Skeletal muscle tissue (tissue), 2 donors: ENCODE data around the gene TRIM37. TPM values are rescaled to one million over a fixed set of nuclear protein-coding genes. Genes with fewer than 3 reads are reported as not detected.

Experiments
- small RNA-seq: library from RNA; depleted of rRNA; stranded (forward); fragments of <200 nt; gene quantifications from one replicate; pipeline ENCODE3, GENCODE V24; 2014
- total RNA-seq: library from RNA; depleted of rRNA; stranded (reverse); fragments of >200 nt; gene quantifications from one replicate; pipeline ENCODE4 v1.2.3, GENCODE V29; 2014

Gene TRIM37
- total RNA-seq, 1 donor from 2014 or later: 22.4 TPM

Small RNA genes within 50 kb of the gene (small RNA-seq; reads per million reads assigned to genes)
- 37.3 reads per million, percentile 95 among the genes with 10 or more reads in this experiment for gene MIR301A
- 86.1 reads per million, percentile 96 among the genes with 10 or more reads in this experiment for gene MIR454
- gene RN7SL716P: not detected
- 0.67 reads per million, percentile 70 among the genes with 10 or more reads in this experiment for gene RNU2-58P

Other genes with a start within 250 kb of the TRIM37 start
- gene SKA2, start 48.3 kb upstream of the TRIM37 start, total RNA-seq: 25.1 TPM
- gene PRR11, start 48.9 kb upstream of the TRIM37 start, total RNA-seq: 1.6 TPM
- 32.4 TPM for gene SMG8, start 103.2 kb upstream of the TRIM37 start, total RNA-seq
- gene GDPD1, start 113.6 kb upstream of the TRIM37 start, total RNA-seq: 1.6 TPM
- gene YPEL2, start 224.8 kb upstream of the TRIM37 start, total RNA-seq: 21.9 TPM